VCaP (cell line): Measurements from ENCODE around the gene VEPH1.
A peak's percentile ranks its signal among the peaks of the same experiment; 100 is the strongest.

Source experiments
- H3K27ac ChIP-seq: fragments of 450-650 bp; 2 replicates; pipeline ENCODE4 v1.5.1; 2017
- TF ChIP-seq, protein P1 (sequence below): fragments of 450-650 bp; conservative IDR thresholded peaks from 2 replicates; pipeline ENCODE4 v1.5.1; 2017; ENCODE audit warnings: mild to moderate bottlenecking, moderate library complexity

VEPH1 gene

DNA sequence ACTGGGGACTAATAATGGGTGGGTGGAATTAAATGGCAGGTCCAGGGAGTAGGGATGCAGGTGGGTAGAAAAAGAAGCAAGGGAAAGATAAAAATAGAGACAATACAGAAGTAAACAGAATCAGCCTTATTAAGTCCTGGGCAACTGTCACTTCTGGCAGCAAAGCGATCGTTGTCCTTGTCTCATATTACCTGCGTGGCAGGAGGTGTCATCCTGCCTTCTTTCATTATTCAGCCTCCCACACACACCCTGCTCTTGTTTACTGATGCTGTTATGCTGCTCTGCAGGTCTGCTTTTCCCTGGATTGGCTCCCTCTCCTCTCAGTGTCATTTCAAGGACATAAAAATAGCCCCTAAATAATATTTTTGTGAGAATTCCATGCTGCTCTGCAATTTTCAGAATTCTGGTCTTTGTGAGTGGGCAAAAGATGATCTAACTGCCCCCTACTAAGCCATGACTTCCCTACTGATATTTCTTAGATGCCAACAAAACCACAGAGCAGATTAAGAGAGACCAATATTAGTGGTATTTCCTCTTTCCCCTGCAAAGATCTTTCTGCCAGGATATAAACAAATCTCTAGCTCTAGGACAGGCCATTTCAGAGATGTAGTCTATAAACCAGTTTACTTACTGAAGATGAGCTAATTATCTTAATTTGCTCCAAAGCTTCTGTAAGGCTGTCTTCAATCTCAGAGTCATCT, 8.5 kb downstream of the VEPH1 start:
- TF ChIP-seq, protein P1, sequence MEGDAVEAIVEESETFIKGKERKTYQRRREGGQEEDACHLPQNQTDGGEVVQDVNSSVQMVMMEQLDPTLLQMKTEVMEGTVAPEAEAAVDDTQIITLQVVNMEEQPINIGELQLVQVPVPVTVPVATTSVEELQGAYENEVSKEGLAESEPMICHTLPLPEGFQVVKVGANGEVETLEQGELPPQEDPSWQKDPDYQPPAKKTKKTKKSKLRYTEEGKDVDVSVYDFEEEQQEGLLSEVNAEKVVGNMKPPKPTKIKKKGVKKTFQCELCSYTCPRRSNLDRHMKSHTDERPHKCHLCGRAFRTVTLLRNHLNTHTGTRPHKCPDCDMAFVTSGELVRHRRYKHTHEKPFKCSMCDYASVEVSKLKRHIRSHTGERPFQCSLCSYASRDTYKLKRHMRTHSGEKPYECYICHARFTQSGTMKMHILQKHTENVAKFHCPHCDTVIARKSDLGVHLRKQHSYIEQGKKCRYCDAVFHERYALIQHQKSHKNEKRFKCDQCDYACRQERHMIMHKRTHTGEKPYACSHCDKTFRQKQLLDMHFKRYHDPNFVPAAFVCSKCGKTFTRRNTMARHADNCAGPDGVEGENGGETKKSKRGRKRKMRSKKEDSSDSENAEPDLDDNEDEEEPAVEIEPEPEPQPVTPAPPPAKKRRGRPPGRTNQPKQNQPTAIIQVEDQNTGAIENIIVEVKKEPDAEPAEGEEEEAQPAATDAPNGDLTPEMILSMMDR = no peak
- H3K27ac ChIP-seq = peak overlapping the region; percentile 58

DNA sequence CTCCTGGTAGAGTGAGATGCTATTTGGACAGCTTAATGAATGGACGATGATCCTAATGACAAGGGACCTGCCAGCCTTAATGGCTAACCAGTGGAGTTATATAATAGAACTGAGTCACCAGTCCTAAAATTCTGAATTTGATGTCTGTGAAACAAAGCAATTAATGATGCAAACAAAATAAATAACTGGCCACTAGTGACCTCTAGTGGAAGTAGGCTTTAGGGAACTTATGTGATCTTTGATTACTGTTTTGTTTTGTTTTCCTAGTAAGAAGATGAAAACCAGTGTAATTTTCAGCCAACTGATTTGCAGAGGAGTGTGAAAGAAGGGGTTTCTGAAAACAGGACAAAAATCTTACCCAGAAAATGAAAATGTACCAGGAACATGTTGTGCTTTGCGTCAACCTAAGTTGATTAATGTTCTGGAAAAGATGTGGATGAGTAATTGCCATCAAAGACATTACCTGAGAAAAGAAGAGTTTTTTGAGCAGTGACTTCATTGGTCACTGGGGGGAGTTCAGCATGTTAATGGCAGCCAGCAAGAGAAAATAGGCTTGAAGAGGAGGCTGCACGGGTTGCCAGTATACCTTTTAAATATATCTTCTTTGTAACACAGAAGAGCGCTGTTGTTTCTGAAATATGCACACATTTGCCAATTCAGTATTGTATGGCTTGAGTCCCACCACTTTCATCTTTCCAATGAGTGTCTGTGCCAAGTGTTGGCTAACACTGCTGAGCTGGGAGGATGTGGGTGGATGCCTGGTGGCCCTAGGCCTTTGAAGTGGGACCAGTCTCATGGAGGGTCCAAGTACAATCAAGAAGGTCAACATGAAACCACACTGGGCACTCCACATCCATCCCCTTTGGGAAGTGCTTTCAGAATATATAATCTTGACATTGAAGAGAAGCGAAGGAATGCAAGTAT, 9.3 kb downstream of the VEPH1 start:
- TF ChIP-seq, protein P1 = peak; percentile 73
- peak overlapping the region; percentile 58 for H3K27ac ChIP-seq

DNA sequence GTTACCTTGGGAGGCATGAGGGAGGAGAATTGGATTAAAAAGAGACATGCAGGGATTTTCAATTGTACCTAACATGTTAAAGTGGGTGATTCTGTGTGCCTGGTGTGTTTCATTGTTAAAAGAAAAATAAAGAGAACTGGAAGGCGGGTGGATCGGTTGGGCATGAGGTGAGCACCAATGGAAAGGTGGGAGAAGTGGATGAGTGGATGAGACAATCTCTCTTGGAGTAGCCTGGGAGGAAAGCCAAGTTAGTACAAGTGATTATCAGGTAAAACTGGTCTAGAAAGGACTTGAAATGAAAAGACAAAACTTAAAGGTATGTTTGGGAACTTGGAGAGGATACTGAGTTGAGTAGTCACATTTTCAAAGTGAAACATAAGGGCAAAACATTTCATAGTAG, 12.1 kb downstream of the VEPH1 start:
- TF ChIP-seq, protein P1 = no peak
- H3K27ac ChIP-seq = peak overlapping the region; percentile 38

DNA sequence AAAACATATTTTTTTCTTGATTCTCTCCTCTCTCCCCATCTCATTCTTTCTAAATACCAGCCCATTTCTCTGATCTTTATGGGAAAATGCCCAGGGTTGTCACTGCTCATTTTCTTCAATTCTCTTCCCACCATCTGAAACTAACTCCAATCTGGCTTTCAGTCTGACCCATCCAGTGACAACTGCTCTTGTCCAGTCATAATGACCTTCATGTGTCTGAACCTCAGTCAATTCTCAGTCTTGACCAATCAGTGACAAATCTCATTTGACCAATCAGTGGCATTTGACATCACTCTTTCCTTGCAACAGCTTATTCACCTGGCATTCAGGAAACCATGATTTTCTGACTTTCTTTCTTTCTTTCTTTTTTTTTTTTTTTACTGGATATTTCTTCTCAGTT, 15.1 kb downstream of the VEPH1 start:
- H3K27ac ChIP-seq = no peak overlapping the region
- TF ChIP-seq, protein P1 = no peak

DNA sequence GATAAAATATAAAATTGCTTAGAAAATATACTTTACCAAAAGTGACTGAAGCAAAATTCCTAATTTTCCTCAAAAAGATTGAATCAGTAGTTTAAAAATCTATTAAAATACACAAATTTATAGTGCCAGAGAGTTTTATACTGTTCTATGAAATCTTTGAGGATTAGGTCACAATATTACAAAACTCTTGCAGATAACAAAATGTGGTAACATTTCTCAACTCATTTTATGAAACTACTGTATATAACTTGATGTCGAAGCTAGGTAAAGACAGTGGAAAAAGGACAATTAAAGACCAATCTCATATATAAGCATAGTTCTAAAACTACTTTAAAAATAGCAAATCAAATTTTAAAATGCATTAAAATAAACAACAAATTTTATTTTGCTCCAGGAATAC, 15.9 kb downstream of the VEPH1 start:
- TF ChIP-seq, protein P1 = no peak
- H3K27ac ChIP-seq = no peak overlapping the region

DNA sequence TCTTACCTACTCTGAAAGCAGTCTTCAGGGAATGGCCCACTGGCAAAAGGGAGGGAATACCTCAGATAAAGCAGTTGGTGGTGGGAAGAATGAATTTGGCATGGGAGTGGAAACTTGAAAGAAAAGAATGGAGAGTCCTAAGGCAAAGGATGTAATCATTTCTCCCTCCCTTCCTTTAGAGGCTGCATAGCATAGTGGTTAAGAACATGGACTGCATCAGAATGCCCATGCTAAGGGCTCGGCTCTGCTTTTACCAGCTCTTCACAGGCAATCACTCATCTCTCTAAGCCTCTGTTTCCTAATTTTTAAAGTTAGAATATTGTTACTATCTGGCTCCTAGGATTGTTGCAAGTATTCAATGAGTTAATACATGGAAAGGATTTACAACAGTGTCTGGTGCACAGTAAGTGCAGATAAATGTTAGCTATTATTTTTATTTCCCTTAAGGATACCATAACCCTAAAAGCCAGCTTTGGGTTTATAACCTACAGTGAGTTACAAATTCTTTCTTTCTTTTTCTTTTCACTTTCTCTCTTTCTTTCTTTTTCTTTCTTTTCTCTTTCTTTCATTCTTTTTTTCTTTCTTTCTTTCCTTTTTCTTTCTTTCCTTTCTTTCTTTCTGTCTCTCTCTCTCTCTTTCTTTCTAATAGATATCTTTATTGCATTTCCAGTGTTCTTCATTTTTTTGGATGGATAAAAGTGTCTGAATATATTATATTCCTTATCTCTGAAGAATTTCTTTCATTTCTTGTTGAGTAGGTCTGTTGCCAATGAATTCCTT, 23.6 kb downstream of the VEPH1 start:
- TF ChIP-seq, protein P1 = no peak
- H3K27ac ChIP-seq = no peak overlapping the region

DNA sequence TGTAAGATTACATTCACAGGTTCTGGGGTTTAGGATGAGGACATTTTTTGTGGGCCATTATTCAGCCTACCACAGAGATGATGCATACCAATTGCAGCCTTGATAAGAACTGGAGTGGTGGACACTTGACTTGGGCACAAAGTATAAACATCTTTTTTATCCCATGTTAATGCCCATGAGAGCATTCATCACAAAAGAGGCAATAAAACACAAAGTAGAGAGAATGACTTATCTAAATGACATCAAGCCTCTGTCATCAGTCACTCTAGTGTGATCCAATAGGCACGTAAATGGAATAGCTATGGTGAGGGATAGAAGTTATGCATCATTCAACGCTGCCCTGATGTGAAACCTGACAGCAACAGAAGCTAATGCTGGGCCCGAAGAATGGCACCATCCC, 25.8 kb downstream of the VEPH1 start:
- H3K27ac ChIP-seq = no peak overlapping the region
- TF ChIP-seq, protein P1 = no peak
